GM12891 (cell line): ENCODE data around the gene TRPC4.

Source experiments
- DNase-seq: peaks from one replicate; pipeline ENCODE4 v3.0.0; 2011; ENCODE audit warnings: low spot score; ENCODE audit not compliant: insufficient read length
- FAIRE-seq: peaks from 2 replicates; lab custom pipeline; 2011; peaks lifted over from hg19 to GRCh38; lab: Jason Lieb, UNC
- PAX5 ChIP-seq: IDR thresholded peaks from 2 replicates; pipeline ENCODE4 v1.6.1; 2011; ENCODE audit warnings: low read length, moderate library complexity, mild to moderate bottlenecking; ENCODE audit not compliant: insufficient read depth, severe bottlenecking
- POLR2A ChIP-seq: IDR thresholded peaks from 2 replicates; pipeline ENCODE4 v1.6.1; 2011; ENCODE audit warnings: low read depth, low read length, control low read depth
- POLR2AphosphoS5 ChIP-seq: IDR thresholded peaks from 2 replicates; pipeline ENCODE4 v1.6.1; 2011; ENCODE audit warnings: low read depth, low read length, control low read depth
- POU2F2 ChIP-seq: IDR thresholded peaks from 2 replicates; pipeline ENCODE4 v1.6.1; 2011; ENCODE audit warnings: low read depth, mild to moderate bottlenecking, control low read depth, low read length, moderate library complexity
- SPI1 ChIP-seq: IDR thresholded peaks from 2 replicates; pipeline ENCODE4 v1.6.1; 2011; ENCODE audit warnings: low read depth, low read length, control low read depth
- TAF1 ChIP-seq: IDR thresholded peaks from 2 replicates; pipeline ENCODE4 v1.6.1; 2011; ENCODE audit warnings: low read depth, low read length, control low read depth

Gene TRPC4

GRCh38 chr13:37645181-37645740, 224.3 kb downstream of the TRPC4 start:
- DNase-seq (no peak), FAIRE-seq (no peak)
- TF ChIP-seq POLR2A (no peak), POLR2AphosphoS5 (no peak), PAX5 (no peak), SPI1 (no peak), POU2F2 (no peak), TAF1 (no peak)

- no peak for TF ChIP-seq POLR2A
- TF ChIP-seq POU2F2: no peak
- no peak for TF ChIP-seq PAX5
- TF ChIP-seq POLR2AphosphoS5: no peak
- TF ChIP-seq SPI1: no peak
- TF ChIP-seq TAF1: no peak
- FAIRE-seq (no peak), DNase-seq (no peak)
Measured at GRCh38 chr13:37641391-37641790, 228.2 kb downstream of the TRPC4 start.

GRCh38 chr13:37640499-37640898, 229.1 kb downstream of the TRPC4 start:
- DNase-seq (no peak), FAIRE-seq (no peak)

GRCh38 chr13:37636701-37637100, 232.9 kb downstream of the TRPC4 start:
- no peak for FAIRE-seq
- TF ChIP-seq POLR2A: no peak
- TF ChIP-seq POLR2AphosphoS5: no peak
- no peak for TF ChIP-seq PAX5
- TF ChIP-seq SPI1: no peak
- no peak for TF ChIP-seq TAF1
- TF ChIP-seq POU2F2: no peak
- DNase-seq: no peak

More at GRCh38 chr13:37640499-37640898, 229.1 kb downstream of the TRPC4 start:
- no peak for TF ChIP-seq PAX5

- TF ChIP-seq POLR2AphosphoS5 (no peak), SPI1 (no peak), POU2F2 (no peak), PAX5 (no peak), POLR2A (no peak), TAF1 (no peak)
- no peak for FAIRE-seq
Measured at GRCh38 chr13:37632294-37632693, 237.3 kb downstream of the TRPC4 start.

GRCh38 chr13:37627428-37627827, 242.1 kb downstream of the TRPC4 start:
- DNase-seq (no peak), FAIRE-seq (no peak)
- no peak for TF ChIP-seq SPI1
- TF ChIP-seq POLR2AphosphoS5: no peak
- no peak for TF ChIP-seq PAX5
- TF ChIP-seq POU2F2: no peak
- no peak for TF ChIP-seq POLR2A
- TF ChIP-seq TAF1: no peak

More at GRCh38 chr13:37632294-37632693, 237.3 kb downstream of the TRPC4 start:
- no peak for DNase-seq

GRCh38 chr13:37621811-37622361, 247.7 kb downstream of the TRPC4 start:
- TF ChIP-seq TAF1 (no peak), POU2F2 (no peak), POLR2AphosphoS5 (no peak), PAX5 (no peak), SPI1 (no peak), POLR2A (no peak)
- no peak for FAIRE-seq
- no peak for DNase-seq

GRCh38 chr13:37618554-37618953, 251.0 kb downstream of the TRPC4 start:
- FAIRE-seq (no peak), DNase-seq (no peak)
- TF ChIP-seq PAX5: no peak
- no peak for TF ChIP-seq TAF1
- no peak for TF ChIP-seq SPI1
- no peak for TF ChIP-seq POU2F2
- no peak for TF ChIP-seq POLR2A
- no peak for TF ChIP-seq POLR2AphosphoS5

- no peak for DNase-seq
- TF ChIP-seq SPI1 (no peak), TAF1 (no peak), PAX5 (no peak), POLR2A (no peak), POLR2AphosphoS5 (no peak), POU2F2 (no peak)
- FAIRE-seq: no peak
Measured at GRCh38 chr13:37617173-37617572, 252.4 kb downstream of the TRPC4 start.

- DNase-seq: no peak
- TF ChIP-seq POLR2AphosphoS5 (no peak), POU2F2 (no peak), SPI1 (no peak), POLR2A (no peak), TAF1 (no peak), PAX5 (no peak)
- FAIRE-seq: no peak
Measured at GRCh38 chr13:37616131-37616530, 253.4 kb downstream of the TRPC4 start.
